K562 (cell line): ENCODE results near the gene FCRLA. TPM values are rescaled to one million over a fixed set of nuclear protein-coding genes. Genes with fewer than 3 reads are reported as not detected.
A peak's percentile ranks its signal among the peaks of the same experiment; 100 is the strongest.

ENCODE experiments used
- ARID1B ChIP-seq: fragments of 450-650 bp; IDR thresholded peaks from 2 replicates; pipeline ENCODE4 v1.6.1; 2016; ENCODE audit warnings: antibody characterized with exemption, mild to moderate bottlenecking, inconsistent platforms
- ARID3A ChIP-seq: IDR thresholded peaks from 2 replicates; pipeline ENCODE4 v1.6.1; 2012; ENCODE audit warnings: low read depth, low read length, improper control_type of control experiment, borderline replicate concordance
- ATF2 ChIP-seq: sonication (generic); formaldehyde crosslinking; IDR thresholded peaks from 2 replicates; pipeline ENCODE4 v1.8.1; 2022; ENCODE audit warnings: missing genetic modification reagents
- CBFA2T3 ChIP-seq: fragments of 450-650 bp; IDR thresholded peaks from 2 replicates; pipeline ENCODE4 v1.6.1; 2017
- CBX5 ChIP-seq: IDR thresholded peaks from 2 replicates; pipeline ENCODE4 v1.6.1; 2014; ENCODE audit warnings: low read depth, borderline replicate concordance
- DACH1 ChIP-seq: fragments of 450-650 bp; IDR thresholded peaks from 2 replicates; pipeline ENCODE4 v1.6.1; 2018; ENCODE audit not compliant: partially characterized antibody
- ETV1 ChIP-seq: fragments of 450-650 bp; conservative IDR thresholded peaks from 2 replicates; pipeline ENCODE4 v1.6.1; 2016; ENCODE audit warnings: missing genetic modification characterization, control low read depth, low read depth, missing compliant biosample characterization
- MCM5 ChIP-seq: fragments of 450-650 bp; IDR thresholded peaks from 2 replicates; pipeline ENCODE4 v1.6.1; 2016; ENCODE audit warnings: low read depth
- NFE2L1 ChIP-seq: fragments of 450-650 bp; IDR thresholded peaks from 2 replicates; pipeline ENCODE4 v1.6.1; 2016; ENCODE audit warnings: missing genetic modification characterization, low read depth, mild to moderate bottlenecking, missing compliant biosample characterization, moderate library complexity, borderline replicate concordance
- NR2C1 ChIP-seq, 2 experiments: fragments of 450-650 bp; IDR thresholded peaks; 2 replicates each; pipeline ENCODE4 v1.6.1; 2017; ENCODE audit warnings: mild to moderate bottlenecking in 2 of 2, antibody characterized with exemption in 1 of 2, inconsistent platforms in 1 of 2, missing compliant biosample characterization in 1 of 2, missing genetic modification characterization in 1 of 2
- PHF8 ChIP-seq: fragments of 200-600 bp; sonication (generic); IDR thresholded peaks from 2 replicates; pipeline ENCODE4 v1.6.1; 2012; ENCODE audit warnings: mixed run types, mild to moderate bottlenecking, inconsistent platforms, low read length, moderate library complexity, borderline replicate concordance
- SMAD3 ChIP-seq: fragments of 450-650 bp; formaldehyde crosslinking; conservative IDR thresholded peaks from 2 replicates; pipeline ENCODE4 v1.4.0; 2020; ENCODE audit warnings: mild to moderate bottlenecking
- SMC3 ChIP-seq: conservative IDR thresholded peaks from 2 replicates; pipeline ENCODE4 v1.6.1; 2011; ENCODE audit warnings: low read depth, low read length, improper control_type of control experiment; ENCODE audit not compliant: insufficient read depth
- TAF1 ChIP-seq: IDR thresholded peaks from 2 replicates; pipeline ENCODE4 v1.6.1; 2011; ENCODE audit warnings: mild to moderate bottlenecking, low read length, moderate library complexity; ENCODE audit not compliant: insufficient read depth, control insufficient read depth, severe bottlenecking; ENCODE audit errors: extremely low read depth
- TCF3 ChIP-seq: sonication (generic); formaldehyde crosslinking; IDR thresholded peaks from 2 replicates; pipeline ENCODE4 v1.4.0; 2020; ENCODE audit warnings: mild to moderate bottlenecking, missing genetic modification reagents
- USF1 ChIP-seq: sonication (generic); formaldehyde crosslinking; IDR thresholded peaks from 2 replicates; pipeline ENCODE4 v1.9.0; 2022; ENCODE audit warnings: mild to moderate bottlenecking, missing genetic modification reagents
- ZNF354B ChIP-seq: fragments of 250-450 bp; sonication (Bioruptor Pico); IDR thresholded peaks from 2 replicates; pipeline ENCODE4 v1.4.0; 2020
- ZNF511 ChIP-seq: sonication (generic); formaldehyde crosslinking; IDR thresholded peaks from 2 replicates; pipeline ENCODE4 v1.8.0; 2022; ENCODE audit warnings: mild to moderate bottlenecking, missing genetic modification reagents
- ZNF57 ChIP-seq: fragments of 450-650 bp; formaldehyde crosslinking; IDR thresholded peaks from 2 replicates; pipeline ENCODE4 v1.4.0; 2020; ENCODE audit warnings: mild to moderate bottlenecking, moderate library complexity
- ZNF785 ChIP-seq: fragments of 250-450 bp; sonication (Bioruptor Pico); IDR thresholded peaks from 2 replicates; pipeline ENCODE4 v1.4.0; 2020; ENCODE audit warnings: mild to moderate bottlenecking
- polyA plus RNA-seq, 8 experiments: library from polyadenylated mRNA; depleted of rRNA in 4 of 8; stranded (reverse) in 5 of 8; unstranded in 3 of 8; fragments of >200 nt; fragmentation: Nextera tagmentation in 2 of 8; fragmentation: Illumina TruSeq in 1 of 8; extraction: Ambion mirVana in 2 of 8; extraction: Trizol in 1 of 8; gene quantifications; 2 replicates each; pipeline versions ENCODE4 v1.2.1 to v1.2.3, GENCODE V29; 2011 to 2014; ENCODE audit warnings: inconsistent platforms in 1 of 8, missing spikeins in 1 of 8
- total RNA-seq, 7 experiments: library from RNA; depleted of rRNA in 6 of 7; stranded (reverse); fragments of >200 nt in 6 of 7; fragmentation: Illumina TruSeq in 2 of 7; extraction: Trizol in 2 of 7; gene quantifications; 2 replicates each; pipeline versions ENCODE4 v1.2.1 to v1.2.3, GENCODE V29; 2011 to 2021; ENCODE audit warnings: low replicate concordance in 1 of 7
- TF ChIP-seq, protein P1 (sequence below), 2 experiments: IDR thresholded peaks; 2 replicates each; pipeline ENCODE4 v1.6.1; 2012; ENCODE audit warnings: improper control_type of control experiment in 2 of 2, low read depth in 2 of 2, low read length in 2 of 2, borderline replicate concordance in 1 of 2
- TF ChIP-seq, protein P2 (sequence below): fragments of 450-650 bp; IDR thresholded peaks from 2 replicates; pipeline ENCODE4 v1.6.1; 2016; ENCODE audit warnings: missing biosample characterization, missing genetic modification characterization

FCRLA gene
- total and polyA plus RNA-seq, 9 of the 15 experiments (the other 6 are each of a cell fraction or from before 2014, with no cell fraction given), result 0.09 to 0.84 (median 0.44) TPM

- TF ChIP-seq NFE2L1 (tag), result no peak
- no peak for TF ChIP-seq USF1 (CRISPR knock-in tag)
- no peak for TF ChIP-seq CBX5
- TF ChIP-seq ETV1 (tag), result no peak
- TF ChIP-seq, protein P1, sequence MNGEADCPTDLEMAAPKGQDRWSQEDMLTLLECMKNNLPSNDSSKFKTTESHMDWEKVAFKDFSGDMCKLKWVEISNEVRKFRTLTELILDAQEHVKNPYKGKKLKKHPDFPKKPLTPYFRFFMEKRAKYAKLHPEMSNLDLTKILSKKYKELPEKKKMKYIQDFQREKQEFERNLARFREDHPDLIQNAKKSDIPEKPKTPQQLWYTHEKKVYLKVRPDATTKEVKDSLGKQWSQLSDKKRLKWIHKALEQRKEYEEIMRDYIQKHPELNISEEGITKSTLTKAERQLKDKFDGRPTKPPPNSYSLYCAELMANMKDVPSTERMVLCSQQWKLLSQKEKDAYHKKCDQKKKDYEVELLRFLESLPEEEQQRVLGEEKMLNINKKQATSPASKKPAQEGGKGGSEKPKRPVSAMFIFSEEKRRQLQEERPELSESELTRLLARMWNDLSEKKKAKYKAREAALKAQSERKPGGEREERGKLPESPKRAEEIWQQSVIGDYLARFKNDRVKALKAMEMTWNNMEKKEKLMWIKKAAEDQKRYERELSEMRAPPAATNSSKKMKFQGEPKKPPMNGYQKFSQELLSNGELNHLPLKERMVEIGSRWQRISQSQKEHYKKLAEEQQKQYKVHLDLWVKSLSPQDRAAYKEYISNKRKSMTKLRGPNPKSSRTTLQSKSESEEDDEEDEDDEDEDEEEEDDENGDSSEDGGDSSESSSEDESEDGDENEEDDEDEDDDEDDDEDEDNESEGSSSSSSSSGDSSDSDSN (IDR thresholded peaks at IDR 0.05; ENCODE audit: borderline replicate concordance in 1 of 2, low read depth in 2 of 2, low read length in 2 of 2), result no peak
- TF ChIP-seq TCF3 (CRISPR knock-in tag), result peak; percentile 5; the same call in 1 of the 2 replicates
- no peak for TF ChIP-seq NR2C1 (IDR thresholded peaks at IDR 0.05)
- TF ChIP-seq NR2C1 (tag; IDR thresholded peaks at IDR 0.05), result no peak
- no peak for TF ChIP-seq SMC3
- TF ChIP-seq, protein P2, sequence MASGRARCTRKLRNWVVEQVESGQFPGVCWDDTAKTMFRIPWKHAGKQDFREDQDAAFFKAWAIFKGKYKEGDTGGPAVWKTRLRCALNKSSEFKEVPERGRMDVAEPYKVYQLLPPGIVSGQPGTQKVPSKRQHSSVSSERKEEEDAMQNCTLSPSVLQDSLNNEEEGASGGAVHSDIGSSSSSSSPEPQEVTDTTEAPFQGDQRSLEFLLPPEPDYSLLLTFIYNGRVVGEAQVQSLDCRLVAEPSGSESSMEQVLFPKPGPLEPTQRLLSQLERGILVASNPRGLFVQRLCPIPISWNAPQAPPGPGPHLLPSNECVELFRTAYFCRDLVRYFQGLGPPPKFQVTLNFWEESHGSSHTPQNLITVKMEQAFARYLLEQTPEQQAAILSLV (tag), result no peak
- no peak for TF ChIP-seq ZNF511
- TF ChIP-seq ARID3A, result no peak
- no peak for TF ChIP-seq PHF8
- TF ChIP-seq SMAD3 (CRISPR knock-in tag), result no peak
- TF ChIP-seq DACH1, result peak; percentile 48
- TF ChIP-seq TAF1, result no peak
- no peak for TF ChIP-seq ZNF785 (CRISPR knock-in tag)
- TF ChIP-seq CBFA2T3, result peak; percentile 64
- TF ChIP-seq ZNF354B (CRISPR knock-in tag), result no peak
- TF ChIP-seq ARID1B, result peak; percentile 55
- no peak for TF ChIP-seq ZNF57 (CRISPR knock-in tag)
- TF ChIP-seq MCM5, result no peak
- no peak for TF ChIP-seq ATF2
Observed at GRCh38 chr1:161720422-161720821, 13.4 kb downstream of the FCRLA start (continued).
